PFSK-1 (cell line): ENCODE results near the gene CIART.

ENCODE experiments used
- FOXP2 ChIP-seq: optimal IDR thresholded peaks from 2 replicates; pipeline ENCODE3; 2011; ENCODE audit warnings: borderline replicate concordance, control low read depth, inconsistent platforms; ENCODE audit not compliant: insufficient read depth; ENCODE audit errors: extremely low read length, extremely low read depth
- POLR2AphosphoS5 ChIP-seq: IDR thresholded peaks from 2 replicates; pipeline ENCODE4 v1.6.1; 2012; ENCODE audit warnings: low read depth, mild to moderate bottlenecking, control low read depth, low read length, moderate library complexity
- SIN3A ChIP-seq: IDR thresholded peaks from 2 replicates; pipeline ENCODE4 v1.6.1; 2012; ENCODE audit warnings: mild to moderate bottlenecking, low read length, moderate library complexity, borderline replicate concordance; ENCODE audit not compliant: insufficient read depth
- TAF1 ChIP-seq: IDR thresholded peaks from 2 replicates; pipeline ENCODE4 v1.6.1; 2012; ENCODE audit warnings: low read length, control low read depth, borderline replicate concordance; ENCODE audit not compliant: insufficient read depth
- TF ChIP-seq, protein P1 (sequence below), 2 experiments: IDR thresholded peaks; 2 replicates each; pipeline versions ENCODE4 v1.6.1 to v1.8.0; 2011 to 2012; ENCODE audit warnings: low read depth in 2 of 2, low read length in 2 of 2, control low read depth in 1 of 2, inconsistent platforms in 1 of 2, mild to moderate bottlenecking in 1 of 2, moderate library complexity in 1 of 2; ENCODE audit not compliant: insufficient read depth in 1 of 2

CIART gene

DNA sequence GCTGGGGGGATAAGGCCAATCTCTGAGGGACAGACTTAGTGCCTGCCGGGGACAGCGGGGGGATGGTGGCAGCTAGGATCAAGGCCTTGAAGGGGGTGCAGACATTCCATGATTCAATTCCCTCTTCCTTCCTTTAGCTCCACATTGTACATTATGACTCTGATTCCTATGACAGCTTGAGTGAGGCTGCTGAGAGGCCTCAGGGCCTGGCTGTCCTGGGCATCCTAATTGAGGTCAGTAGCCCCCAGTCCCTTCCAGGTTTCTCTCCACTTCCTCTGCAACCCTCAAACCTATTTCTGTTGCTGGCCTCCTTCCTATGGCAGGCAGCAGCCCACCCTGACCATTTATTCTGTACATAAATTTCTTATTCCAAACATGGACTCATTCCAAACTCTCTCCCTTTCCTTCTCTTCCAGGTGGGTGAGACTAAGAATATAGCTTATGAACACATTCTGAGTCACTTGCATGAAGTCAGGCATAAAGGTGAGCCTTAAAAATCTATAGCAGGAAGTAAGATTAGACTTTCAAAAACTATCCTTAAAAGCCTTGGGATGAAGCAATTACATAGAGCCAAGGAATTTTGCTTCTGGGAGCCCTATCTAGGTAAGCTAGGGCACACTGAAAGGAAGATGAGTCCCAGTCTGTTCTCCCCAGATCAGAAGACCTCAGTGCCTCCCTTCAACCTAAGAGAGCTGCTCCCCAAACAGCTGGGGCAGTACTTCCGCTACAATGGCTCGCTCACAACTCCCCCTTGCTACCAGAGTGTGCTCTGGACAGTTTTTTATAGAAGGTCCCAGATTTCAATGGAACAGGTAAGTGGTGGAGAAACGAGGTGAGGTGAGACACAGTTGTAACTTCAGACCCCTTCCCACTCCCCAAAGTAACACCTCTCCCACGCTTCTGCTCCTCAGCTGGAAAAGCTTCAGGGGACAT lies 19.7 kb upstream of the CIART start:
- no peak for TF ChIP-seq SIN3A
- no peak for TF ChIP-seq FOXP2

DNA sequence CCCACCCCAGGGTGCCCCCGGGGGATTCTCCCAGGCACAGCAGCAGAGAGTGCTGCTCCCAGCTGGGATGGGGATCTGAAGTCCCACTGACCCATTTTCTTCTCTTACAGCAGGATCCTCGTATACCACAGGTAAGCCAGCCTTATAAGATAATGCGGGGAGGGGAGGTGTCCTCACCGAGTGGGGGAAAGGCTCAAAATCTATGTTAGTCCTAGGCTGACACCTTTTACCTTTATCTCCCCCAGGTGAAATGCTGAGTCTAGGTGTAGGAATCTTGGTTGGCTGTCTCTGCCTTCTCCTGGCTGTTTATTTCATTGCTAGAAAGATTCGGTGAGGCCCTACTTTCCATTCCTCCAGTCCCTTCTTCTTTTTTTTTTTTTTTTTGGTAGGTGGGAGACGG lies 18.8 kb upstream of the CIART start:
- TF ChIP-seq TAF1 = no peak
- TF ChIP-seq POLR2AphosphoS5 = 0 out of 2 replicates have a peak, but pooled peaks have one; percentile 37

DNA sequence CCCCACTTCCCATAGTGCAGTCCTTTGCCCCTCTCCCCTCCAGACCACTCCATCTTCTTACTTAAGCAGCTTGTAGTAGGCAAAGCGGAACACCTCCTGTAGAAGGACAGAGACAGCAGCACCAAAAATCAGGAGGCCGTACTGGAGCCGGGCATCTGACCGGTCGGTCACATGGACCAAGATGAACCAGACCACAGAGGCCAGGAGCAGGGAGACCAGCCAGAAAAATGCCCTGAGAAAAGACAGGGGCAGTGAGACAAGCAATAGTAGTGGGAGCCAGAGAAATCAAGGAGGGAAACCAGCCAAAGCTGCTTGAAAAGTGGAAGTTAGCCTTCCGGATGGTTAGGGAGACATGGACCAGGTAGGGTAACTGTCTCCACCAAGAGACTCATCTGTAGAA lies 14.5 kb upstream of the CIART start:
- TF ChIP-seq SIN3A (no peak), FOXP2 (no peak), POLR2AphosphoS5 (no peak), TAF1 (no peak)
- TF ChIP-seq, protein P1, sequence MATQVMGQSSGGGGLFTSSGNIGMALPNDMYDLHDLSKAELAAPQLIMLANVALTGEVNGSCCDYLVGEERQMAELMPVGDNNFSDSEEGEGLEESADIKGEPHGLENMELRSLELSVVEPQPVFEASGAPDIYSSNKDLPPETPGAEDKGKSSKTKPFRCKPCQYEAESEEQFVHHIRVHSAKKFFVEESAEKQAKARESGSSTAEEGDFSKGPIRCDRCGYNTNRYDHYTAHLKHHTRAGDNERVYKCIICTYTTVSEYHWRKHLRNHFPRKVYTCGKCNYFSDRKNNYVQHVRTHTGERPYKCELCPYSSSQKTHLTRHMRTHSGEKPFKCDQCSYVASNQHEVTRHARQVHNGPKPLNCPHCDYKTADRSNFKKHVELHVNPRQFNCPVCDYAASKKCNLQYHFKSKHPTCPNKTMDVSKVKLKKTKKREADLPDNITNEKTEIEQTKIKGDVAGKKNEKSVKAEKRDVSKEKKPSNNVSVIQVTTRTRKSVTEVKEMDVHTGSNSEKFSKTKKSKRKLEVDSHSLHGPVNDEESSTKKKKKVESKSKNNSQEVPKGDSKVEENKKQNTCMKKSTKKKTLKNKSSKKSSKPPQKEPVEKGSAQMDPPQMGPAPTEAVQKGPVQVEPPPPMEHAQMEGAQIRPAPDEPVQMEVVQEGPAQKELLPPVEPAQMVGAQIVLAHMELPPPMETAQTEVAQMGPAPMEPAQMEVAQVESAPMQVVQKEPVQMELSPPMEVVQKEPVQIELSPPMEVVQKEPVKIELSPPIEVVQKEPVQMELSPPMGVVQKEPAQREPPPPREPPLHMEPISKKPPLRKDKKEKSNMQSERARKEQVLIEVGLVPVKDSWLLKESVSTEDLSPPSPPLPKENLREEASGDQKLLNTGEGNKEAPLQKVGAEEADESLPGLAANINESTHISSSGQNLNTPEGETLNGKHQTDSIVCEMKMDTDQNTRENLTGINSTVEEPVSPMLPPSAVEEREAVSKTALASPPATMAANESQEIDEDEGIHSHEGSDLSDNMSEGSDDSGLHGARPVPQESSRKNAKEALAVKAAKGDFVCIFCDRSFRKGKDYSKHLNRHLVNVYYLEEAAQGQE (IDR thresholded peaks at IDR 0.05; ENCODE audit: insufficient read depth in 1 of 2, low read depth in 2 of 2, low read length in 2 of 2) = no peak

DNA sequence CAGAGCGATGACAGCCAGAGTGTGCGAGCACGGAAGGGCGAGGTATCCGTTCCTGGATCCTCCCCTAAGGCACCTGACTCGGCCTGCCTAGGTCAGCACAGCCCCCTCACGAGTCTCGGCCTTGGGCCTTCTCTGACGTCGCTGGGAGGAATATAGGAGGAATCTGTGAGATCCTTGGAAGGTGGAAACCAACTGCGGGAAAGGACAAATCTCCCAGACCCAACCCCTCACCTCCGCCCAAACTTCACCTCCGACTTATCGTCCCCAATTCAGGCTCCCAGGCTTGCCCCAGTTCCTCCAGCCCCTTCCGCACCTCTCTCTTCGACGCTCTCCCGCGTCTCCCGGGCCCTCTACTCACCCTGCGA lies 14.0 kb upstream of the CIART start:
- TF ChIP-seq POLR2AphosphoS5 (no peak), TAF1 (no peak), SIN3A (no peak), FOXP2 (no peak)
- TF ChIP-seq, protein P1 (IDR thresholded peaks at IDR 0.05; ENCODE audit: insufficient read depth in 1 of 2, low read depth in 2 of 2, low read length in 2 of 2) = no peak

DNA sequence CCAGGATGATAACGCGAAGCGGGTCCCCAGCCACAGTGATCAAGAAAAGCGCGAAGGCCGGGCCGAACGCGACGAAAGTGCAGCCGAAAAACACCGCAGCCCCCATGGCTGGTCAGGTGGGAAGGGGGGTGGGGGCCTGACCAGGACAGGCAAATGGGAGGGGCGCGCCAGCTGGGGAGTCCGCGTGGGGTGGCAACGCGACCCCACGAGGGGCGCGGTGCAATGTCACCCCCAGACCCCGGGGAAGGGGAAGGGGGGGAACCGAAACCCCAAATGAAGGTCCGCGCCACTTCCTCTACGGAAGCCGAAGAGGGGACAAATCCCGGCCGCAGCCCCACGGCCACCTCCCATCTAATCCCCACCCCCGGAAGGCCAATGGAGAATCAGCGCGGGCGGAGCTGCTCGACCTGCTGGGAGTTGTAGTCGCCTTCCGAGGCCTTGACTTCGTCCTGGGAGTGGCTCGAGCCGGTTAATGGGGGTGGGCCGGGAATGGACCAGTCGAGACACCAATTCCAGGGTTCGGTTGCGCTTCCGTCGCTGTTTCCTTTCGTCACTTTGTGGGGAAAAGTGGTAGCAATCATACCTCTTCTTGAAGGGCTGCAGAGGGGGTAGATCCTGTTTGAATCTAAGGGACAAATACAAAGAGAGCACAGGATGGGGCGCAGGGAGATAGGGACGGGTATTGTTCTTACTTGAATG lies 13.5 kb upstream of the CIART start, which contains the start of gene APH1A:
Gene APH1A, minus strand, starts transcription at position 312 of the 699 bp plus-strand sequence. Its CDS starts 206 bp downstream, at position 106.
- TF ChIP-seq SIN3A (peak; percentile 70; the same call in 1 of the 2 replicates), POLR2AphosphoS5 (peak; percentile 67; the same call in 1 of the 2 replicates), FOXP2 (no peak)
- TF ChIP-seq, protein P1 (IDR thresholded peaks at IDR 0.05; ENCODE audit: insufficient read depth in 1 of 2, low read depth in 2 of 2, low read length in 2 of 2) = no peak

DNA sequence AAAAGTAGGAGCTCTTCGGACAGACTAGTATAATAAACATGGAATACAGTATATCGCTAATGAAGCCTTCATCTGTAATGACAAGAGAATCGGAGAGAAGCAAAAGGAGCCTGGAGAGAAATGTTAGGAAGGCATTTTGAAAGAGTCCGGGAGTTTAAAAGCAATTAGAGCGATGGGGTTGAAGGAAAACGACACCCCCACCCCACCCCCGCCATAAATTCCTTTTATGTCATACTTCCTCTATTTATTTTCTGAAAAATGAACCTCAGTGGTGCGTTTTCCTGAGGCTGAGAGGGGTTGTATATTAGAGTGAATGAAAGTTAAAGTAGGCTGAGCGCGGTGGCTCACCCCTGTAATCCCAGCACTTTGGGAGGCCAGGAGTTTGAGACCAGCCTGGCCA lies 12.9 kb upstream of the CIART start:
- TF ChIP-seq FOXP2 = no peak
- TF ChIP-seq, protein P1 (IDR thresholded peaks at IDR 0.05; ENCODE audit: insufficient read depth in 1 of 2, low read depth in 2 of 2, low read length in 2 of 2) = no peak
- TF ChIP-seq SIN3A = no peak
- no peak for TF ChIP-seq POLR2AphosphoS5
- no peak for TF ChIP-seq TAF1
